ENCODE measurements around the gene NOLC1.

DNA sequence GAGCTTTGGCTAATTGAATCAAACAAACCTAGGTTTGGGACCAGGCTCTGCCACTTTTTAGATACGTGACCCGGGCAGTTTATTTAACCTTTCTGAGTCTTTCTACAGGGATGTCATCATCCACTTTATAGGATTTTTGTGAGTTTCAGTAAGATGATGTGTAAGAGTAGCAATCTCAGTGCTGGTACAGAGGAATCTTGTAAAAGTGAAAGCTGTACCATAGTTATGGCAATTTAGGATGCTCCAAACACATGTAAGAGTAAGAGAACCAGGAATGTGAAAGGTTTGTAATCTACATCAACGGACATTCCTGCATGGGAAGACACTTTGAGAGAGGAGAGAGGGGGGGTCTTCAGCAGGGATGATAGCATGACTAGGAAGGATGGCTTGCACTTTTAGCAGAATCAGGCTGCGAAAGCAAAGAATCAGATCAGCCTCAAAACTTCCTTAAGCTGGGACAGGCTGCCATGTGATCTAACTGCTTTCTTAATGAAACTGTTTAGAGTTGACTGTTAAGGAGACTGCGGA, 968 bp downstream of the NOLC1 start:
- TF ChIP-seq, protein P1, sequence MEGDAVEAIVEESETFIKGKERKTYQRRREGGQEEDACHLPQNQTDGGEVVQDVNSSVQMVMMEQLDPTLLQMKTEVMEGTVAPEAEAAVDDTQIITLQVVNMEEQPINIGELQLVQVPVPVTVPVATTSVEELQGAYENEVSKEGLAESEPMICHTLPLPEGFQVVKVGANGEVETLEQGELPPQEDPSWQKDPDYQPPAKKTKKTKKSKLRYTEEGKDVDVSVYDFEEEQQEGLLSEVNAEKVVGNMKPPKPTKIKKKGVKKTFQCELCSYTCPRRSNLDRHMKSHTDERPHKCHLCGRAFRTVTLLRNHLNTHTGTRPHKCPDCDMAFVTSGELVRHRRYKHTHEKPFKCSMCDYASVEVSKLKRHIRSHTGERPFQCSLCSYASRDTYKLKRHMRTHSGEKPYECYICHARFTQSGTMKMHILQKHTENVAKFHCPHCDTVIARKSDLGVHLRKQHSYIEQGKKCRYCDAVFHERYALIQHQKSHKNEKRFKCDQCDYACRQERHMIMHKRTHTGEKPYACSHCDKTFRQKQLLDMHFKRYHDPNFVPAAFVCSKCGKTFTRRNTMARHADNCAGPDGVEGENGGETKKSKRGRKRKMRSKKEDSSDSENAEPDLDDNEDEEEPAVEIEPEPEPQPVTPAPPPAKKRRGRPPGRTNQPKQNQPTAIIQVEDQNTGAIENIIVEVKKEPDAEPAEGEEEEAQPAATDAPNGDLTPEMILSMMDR (IDR thresholded peaks at IDR 0.05) = no peak
- no peak for TF ChIP-seq POLR2A (IDR thresholded peaks at IDR 0.05)

Measured in Peyer's patch (tissue), 4 donors.